Mucosa of stomach (tissue), 1 donor: ENCODE measurements around the gene WDTC1.

Experiments used
- H3K27me3 ChIP-seq: one replicate; pipeline ENCODE4 v1.7.0; 2013; ENCODE audit warnings: mild to moderate bottlenecking, low read length; ENCODE audit not compliant: control insufficient read depth, insufficient read depth
- H3K36me3 ChIP-seq: one replicate; pipeline ENCODE4 v1.7.0; 2013; ENCODE audit warnings: low read length; ENCODE audit not compliant: control insufficient read depth, insufficient read depth
- H3K4me1 ChIP-seq: one replicate; pipeline ENCODE4 v1.7.0; 2013; ENCODE audit warnings: mild to moderate bottlenecking, low read length; ENCODE audit not compliant: control insufficient read depth, insufficient read depth
- H3K4me3 ChIP-seq: one replicate; pipeline ENCODE4 v1.7.0; 2013; ENCODE audit warnings: low read length
- H3K9ac ChIP-seq: one replicate; pipeline ENCODE4 v1.7.0; 2013; ENCODE audit warnings: mild to moderate bottlenecking, low read length, moderate library complexity
- H3K9me3 ChIP-seq: one replicate; pipeline ENCODE4 v1.7.0; 2013; ENCODE audit warnings: mild to moderate bottlenecking, low read length, moderate library complexity; ENCODE audit not compliant: control insufficient read depth
- donor health status: Pancreatic carcinoma.

WDTC1 gene

DNA sequence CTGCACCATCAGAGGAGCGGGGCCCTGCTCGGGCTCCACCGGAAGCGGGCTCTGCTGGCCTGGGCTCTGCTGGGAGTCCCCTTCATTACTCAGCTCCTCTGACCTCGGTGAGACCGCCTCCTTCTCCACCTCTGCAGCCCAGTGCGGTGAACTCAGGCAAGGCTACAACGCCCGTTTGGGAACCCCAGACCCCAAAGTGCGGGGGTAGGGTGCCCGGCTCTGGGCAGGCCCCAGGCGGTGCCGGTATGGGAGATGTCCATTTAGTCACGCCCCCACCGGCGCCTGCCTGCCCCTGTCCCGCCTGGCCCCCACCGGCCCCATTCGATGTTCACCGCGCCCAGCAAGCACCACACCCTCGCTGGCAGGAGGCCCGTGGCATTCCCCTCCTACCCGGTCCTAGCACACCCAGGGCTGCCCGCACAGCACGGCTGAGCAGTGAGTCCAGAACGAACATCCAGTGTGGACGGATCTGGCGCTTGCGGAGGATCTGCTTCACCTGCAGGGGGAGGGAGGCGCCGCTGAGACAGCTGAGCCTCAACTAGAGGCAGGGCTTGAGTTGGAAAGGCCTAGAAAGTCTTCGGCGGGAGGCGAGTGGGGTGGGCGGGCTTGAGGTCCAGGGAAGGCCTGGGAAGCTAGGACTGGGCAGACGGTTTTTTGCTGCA is 122.3 kb downstream of the WDTC1 start:
- H3K27me3 ChIP-seq, result no peaks in the 10 kb centered on the region
- H3K4me3 ChIP-seq, result peak overlapping the region; percentile 10
- H3K4me1 ChIP-seq, result peaks cover 19% of the 10 kb centered on the region
- no peaks in the 10 kb centered on the region for H3K36me3 ChIP-seq
- peak overlapping the region; percentile 67 for H3K9ac ChIP-seq
- H3K9me3 ChIP-seq, result no peaks in the 10 kb centered on the region

DNA sequence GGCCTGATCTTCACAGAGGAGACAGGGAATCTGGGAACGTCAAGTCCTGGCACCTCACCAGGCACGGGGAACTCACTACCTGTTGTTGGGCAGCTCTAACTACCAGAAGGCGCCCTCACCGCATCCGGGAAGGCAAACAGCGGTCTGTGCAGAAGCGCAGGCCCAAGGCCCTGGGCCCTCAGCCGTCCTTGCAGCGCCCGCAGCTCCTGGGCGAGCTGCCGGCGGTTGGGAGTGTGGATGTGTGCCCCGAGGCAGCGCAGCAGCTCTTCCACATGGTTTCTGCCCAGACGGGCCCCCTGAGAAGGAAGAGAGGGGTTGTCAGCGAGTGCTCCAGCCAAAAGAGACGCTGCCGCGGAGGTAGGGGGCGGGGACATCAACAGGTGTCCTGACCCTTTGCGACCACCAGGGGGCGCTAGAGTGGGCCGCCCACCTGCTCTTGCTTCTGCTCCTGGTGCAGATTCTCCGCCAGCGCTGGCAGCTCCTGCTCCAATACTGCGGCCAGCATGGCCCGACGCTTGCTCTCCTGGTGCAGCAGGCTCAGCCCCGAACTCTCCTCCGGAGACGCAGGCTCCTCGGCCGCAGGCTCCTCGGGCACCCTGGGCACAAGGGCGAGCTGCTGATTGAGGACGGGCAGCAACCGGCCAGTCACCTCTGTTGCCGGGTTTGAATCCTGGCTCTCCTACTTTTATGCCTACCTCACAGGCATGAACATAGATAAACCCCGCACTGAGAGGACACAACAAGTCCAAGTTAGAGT is 123.0 kb downstream of the WDTC1 start:
- peak overlapping the region; percentile 67 for H3K9ac ChIP-seq
- no peaks in the 10 kb centered on the region for H3K9me3 ChIP-seq
- H3K4me1 ChIP-seq, result peaks cover 19% of the 10 kb centered on the region
- no peaks in the 10 kb centered on the region for H3K36me3 ChIP-seq
- H3K4me3 ChIP-seq, result peak overlapping the region; percentile 10
- no peaks in the 10 kb centered on the region for H3K27me3 ChIP-seq
